GM23338 (cell line): ENCODE measurements around the gene IFNG-AS1. TPM values are rescaled to one million over a fixed set of nuclear protein-coding genes. Genes with fewer than 3 reads are reported as not detected.

ENCODE experiments used
- ATAC-seq: fragments of 200-7000 bp; cut with Tn5 transposase; 3 replicates; pipeline ENCODE4 v1.9.1; 2020
- DNase-seq: peaks from one replicate; pipeline ENCODE4 v3.0.0-alpha.2; 2015; ENCODE audit warnings: low spot score
- H2AFZ ChIP-seq: fragments of 200-600 bp; sonication (generic); 2 replicates; pipeline ENCODE4 v1.8.0; 2016; ENCODE audit warnings: antibody characterized with exemption, mild to moderate bottlenecking, moderate library complexity
- H3F3A ChIP-seq: fragments of 200-600 bp; sonication (generic); replicated peaks from 2 replicates; pipeline ENCODE4 v1.8.0; 2017; ENCODE audit warnings: antibody characterized with exemption, mixed run types, low read depth
- H3K27ac ChIP-seq: fragments of 200-600 bp; sonication (generic); 2 replicates; pipeline ENCODE4 v1.6.1; 2016; ENCODE audit warnings: low read depth
- H3K27me3 ChIP-seq: fragments of 200-600 bp; sonication (generic); 2 replicates; pipeline ENCODE4 v1.8.0; 2016; ENCODE audit warnings: mild to moderate bottlenecking, mixed run types, moderate library complexity; ENCODE audit not compliant: insufficient read depth
- H3K36me3 ChIP-seq: fragments of 200-600 bp; sonication (generic); 2 replicates; pipeline ENCODE4 v1.8.0; 2016; ENCODE audit warnings: mild to moderate bottlenecking; ENCODE audit not compliant: insufficient read depth
- H3K4me1 ChIP-seq: fragments of 200-600 bp; sonication (generic); 2 replicates; pipeline ENCODE4 v1.8.0; 2016; ENCODE audit warnings: mild to moderate bottlenecking, moderate library complexity; ENCODE audit not compliant: insufficient read depth
- H3K4me2 ChIP-seq: fragments of 200-600 bp; sonication (generic); 2 replicates; pipeline ENCODE4 v1.7.1; 2017; ENCODE audit warnings: mixed run types
- H3K4me3 ChIP-seq: fragments of 200-600 bp; sonication (generic); 2 replicates; pipeline ENCODE4 v1.6.1; 2016; ENCODE audit warnings: mixed run types
- H3K79me2 ChIP-seq: fragments of 200-600 bp; sonication (generic); replicated peaks from 2 replicates; pipeline ENCODE4 v1.8.0; 2017; ENCODE audit warnings: mild to moderate bottlenecking; ENCODE audit not compliant: insufficient read depth
- H3K9me2 ChIP-seq: fragments of 200-600 bp; sonication (generic); 2 replicates; pipeline ENCODE4 v1.8.0; 2017; ENCODE audit not compliant: insufficient read depth
- H4K20me1 ChIP-seq: fragments of 200-600 bp; sonication (generic); replicated peaks from 2 replicates; pipeline ENCODE4 v1.8.0; 2017; ENCODE audit warnings: mild to moderate bottlenecking; ENCODE audit not compliant: insufficient read depth
- H3K27ac Mint-ChIP-seq: 2 replicates; pipeline ENCODE4 v1.8.0; 2020; ENCODE audit warnings: inconsistent platforms, mild to moderate bottlenecking, moderate library complexity, mixed read lengths
- H3K27me3 Mint-ChIP-seq: 3 replicates; pipeline ENCODE4 v1.8.0; 2022; ENCODE audit warnings: low read depth, mild to moderate bottlenecking, moderate library complexity, mixed read lengths, inconsistent platforms; ENCODE audit not compliant: insufficient read depth, poor library complexity
- H3K36me3 Mint-ChIP-seq: 3 replicates; pipeline ENCODE4 v1.8.0; 2021; ENCODE audit warnings: low read depth, mild to moderate bottlenecking, inconsistent platforms, moderate library complexity, mixed read lengths
- H3K4me1 Mint-ChIP-seq: 3 replicates; pipeline ENCODE4 v1.8.0; 2020; ENCODE audit warnings: mild to moderate bottlenecking, inconsistent platforms, mixed read lengths
- H3K4me3 Mint-ChIP-seq: 3 replicates; pipeline ENCODE4 v1.8.0; 2021; ENCODE audit warnings: moderate library complexity, mild to moderate bottlenecking, inconsistent platforms, mixed read lengths
- H3K9me3 Mint-ChIP-seq: 3 replicates; pipeline ENCODE4 v1.8.0; 2020; ENCODE audit warnings: moderate library complexity, mild to moderate bottlenecking, inconsistent platforms, mixed read lengths
- CREB1 ChIP-seq: fragments of 250-450 bp; sonication (Bioruptor Pico); IDR thresholded peaks from 2 replicates; pipeline ENCODE4 v1.5.0; 2020; ENCODE audit warnings: low read depth, mild to moderate bottlenecking, moderate library complexity
- EZH2 ChIP-seq: fragments of 200-600 bp; sonication (generic); IDR thresholded peaks from one replicate; pipeline ENCODE4 v1.8.0; 2017; ENCODE audit warnings: antibody characterized with exemption, mild to moderate bottlenecking, low read depth; ENCODE audit not compliant: unreplicated experiment
- EZH2phosphoT487 ChIP-seq: fragments of 200-600 bp; sonication (generic); IDR thresholded peaks from one replicate; pipeline ENCODE4 v1.8.1; 2018; ENCODE audit warnings: antibody characterized with exemption; ENCODE audit not compliant: unreplicated experiment
- JUNB ChIP-seq: IDR thresholded peaks from one replicate; pipeline ENCODE4 v1.6.1; 2016; ENCODE audit warnings: antibody characterized with exemption; ENCODE audit not compliant: unreplicated experiment
- NANOG ChIP-seq: IDR thresholded peaks from 2 replicates; pipeline ENCODE4 v1.6.1; 2016; ENCODE audit warnings: antibody characterized with exemption, borderline replicate concordance
- POLR2AphosphoS5 ChIP-seq: IDR thresholded peaks from 2 replicates; pipeline ENCODE4 v1.6.1; 2016; ENCODE audit warnings: antibody characterized with exemption, low read depth
- STAT1 ChIP-seq: IDR thresholded peaks from one replicate; pipeline ENCODE4 v1.6.1; 2016; ENCODE audit warnings: antibody characterized with exemption; ENCODE audit not compliant: unreplicated experiment
- ZNF114 ChIP-seq: fragments of 250-450 bp; sonication (Bioruptor Pico); IDR thresholded peaks from 2 replicates; pipeline ENCODE4 v1.5.0; 2020; ENCODE audit warnings: mild to moderate bottlenecking, moderate library complexity
- ZNF331 ChIP-seq: fragments of 250-450 bp; sonication (Bioruptor Pico); IDR thresholded peaks from 2 replicates; pipeline ENCODE4 v1.5.0; 2020; ENCODE audit warnings: low read depth, mild to moderate bottlenecking, moderate library complexity
- polyA plus RNA-seq: library from polyadenylated mRNA; unstranded; fragments of >200 nt; fragmentation: Nextera tagmentation; extraction: Ambion mirVana; gene quantifications from 2 replicates; pipeline ENCODE4 v1.2.1, GENCODE V29; 2016
- total RNA-seq: library from RNA; depleted of rRNA; stranded (reverse); fragments of >200 nt; shearing (Covaris generic); gene quantifications from 2 replicates; pipeline ENCODE4 v1.2.3, GENCODE V29; 2014
- TF ChIP-seq, protein P1 (sequence below), 2 experiments: fragments of 200-600 bp in 1 of 2; sonication (generic) in 1 of 2; conservative IDR thresholded peaks; 2 replicates each; pipeline versions ENCODE4 v1.5.1 to v1.6.1; 2016 to 2017; ENCODE audit warnings: antibody characterized with exemption in 2 of 2, low read depth in 2 of 2, mild to moderate bottlenecking in 2 of 2, moderate library complexity in 1 of 2
- TF ChIP-seq, protein P2 (sequence below): IDR thresholded peaks from 2 replicates; pipeline ENCODE4 v1.6.1; 2016; ENCODE audit warnings: antibody characterized with exemption
- TF ChIP-seq, protein P3 (sequence below): fragments of 250-450 bp; sonication (Bioruptor Pico); IDR thresholded peaks from 2 replicates; pipeline ENCODE4 v1.5.0; 2020; ENCODE audit warnings: mild to moderate bottlenecking, moderate library complexity
- TF ChIP-seq, protein P4 (sequence below): IDR thresholded peaks from one replicate; pipeline ENCODE4 v1.6.1; 2018; ENCODE audit warnings: antibody characterized with exemption; ENCODE audit not compliant: unreplicated experiment

Gene IFNG-AS1
- total and polyA plus RNA-seq, 2 experiments from 2014 or later = not detected

DNA sequence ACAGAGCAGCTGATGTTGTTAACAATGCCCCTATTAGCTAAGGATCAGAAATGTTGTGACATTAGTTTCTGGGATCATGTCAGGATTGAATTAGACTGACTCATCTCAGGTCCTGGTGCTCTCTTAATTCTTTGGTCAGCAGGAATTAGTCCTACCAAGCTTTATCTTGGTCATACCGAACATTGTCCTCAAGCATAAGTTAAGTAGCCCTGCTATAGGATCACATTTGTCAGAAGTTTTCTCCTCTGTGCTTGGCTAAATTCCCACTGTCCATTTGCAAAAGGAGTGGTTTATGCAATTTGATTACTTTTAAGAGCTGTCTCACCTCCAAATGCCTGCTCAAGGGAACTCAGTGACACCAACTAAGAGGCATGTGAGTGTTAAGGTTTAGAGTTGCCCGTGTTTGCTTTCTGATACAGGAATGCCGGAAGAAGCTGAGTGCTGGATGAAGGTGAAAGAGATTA lies 48.4 kb upstream of the IFNG-AS1 start:
- no peak for DNase-seq
- Histone ChIP-seq H3K36me3 (no peaks in the 10 kb centered on the region), H3K9me2 (peaks cover 7% of the 10 kb centered on the region; the same call in 1 of the 2 replicates), H3K79me2 (no peaks in the 10 kb centered on the region), H3K4me2 (no peak overlapping the region), H3K4me1 (no peaks in the 10 kb centered on the region), H3K4me3 (no peak overlapping the region), H3K27ac (no peak overlapping the region), H3K27me3 (no peaks in the 10 kb centered on the region), H4K20me1 (no peaks in the 10 kb centered on the region), H2AFZ (peak overlapping the region; percentile 10), H3F3A (no peaks in the 10 kb centered on the region)
- H3K27me3 Mint-ChIP-seq = peaks cover 2% of the 10 kb centered on the region
- H3K4me3 Mint-ChIP-seq = no peak overlapping the region
- H3K9me3 Mint-ChIP-seq = no peaks in the 10 kb centered on the region
- TF ChIP-seq EZH2 (no peak), STAT1 (no peak), ZNF114 (CRISPR knock-in tag) (no peak), JUNB (no peak), POLR2AphosphoS5 (no peak), NANOG (no peak), ZNF331 (no peak), CREB1 (CRISPR knock-in tag) (no peak), EZH2phosphoT487 (no peak)
- TF ChIP-seq, protein P1, sequence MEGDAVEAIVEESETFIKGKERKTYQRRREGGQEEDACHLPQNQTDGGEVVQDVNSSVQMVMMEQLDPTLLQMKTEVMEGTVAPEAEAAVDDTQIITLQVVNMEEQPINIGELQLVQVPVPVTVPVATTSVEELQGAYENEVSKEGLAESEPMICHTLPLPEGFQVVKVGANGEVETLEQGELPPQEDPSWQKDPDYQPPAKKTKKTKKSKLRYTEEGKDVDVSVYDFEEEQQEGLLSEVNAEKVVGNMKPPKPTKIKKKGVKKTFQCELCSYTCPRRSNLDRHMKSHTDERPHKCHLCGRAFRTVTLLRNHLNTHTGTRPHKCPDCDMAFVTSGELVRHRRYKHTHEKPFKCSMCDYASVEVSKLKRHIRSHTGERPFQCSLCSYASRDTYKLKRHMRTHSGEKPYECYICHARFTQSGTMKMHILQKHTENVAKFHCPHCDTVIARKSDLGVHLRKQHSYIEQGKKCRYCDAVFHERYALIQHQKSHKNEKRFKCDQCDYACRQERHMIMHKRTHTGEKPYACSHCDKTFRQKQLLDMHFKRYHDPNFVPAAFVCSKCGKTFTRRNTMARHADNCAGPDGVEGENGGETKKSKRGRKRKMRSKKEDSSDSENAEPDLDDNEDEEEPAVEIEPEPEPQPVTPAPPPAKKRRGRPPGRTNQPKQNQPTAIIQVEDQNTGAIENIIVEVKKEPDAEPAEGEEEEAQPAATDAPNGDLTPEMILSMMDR (conservative IDR thresholded peaks at IDR 0.05; ENCODE audit: low read depth in 2 of 2) = no peak
- TF ChIP-seq, protein P2, sequence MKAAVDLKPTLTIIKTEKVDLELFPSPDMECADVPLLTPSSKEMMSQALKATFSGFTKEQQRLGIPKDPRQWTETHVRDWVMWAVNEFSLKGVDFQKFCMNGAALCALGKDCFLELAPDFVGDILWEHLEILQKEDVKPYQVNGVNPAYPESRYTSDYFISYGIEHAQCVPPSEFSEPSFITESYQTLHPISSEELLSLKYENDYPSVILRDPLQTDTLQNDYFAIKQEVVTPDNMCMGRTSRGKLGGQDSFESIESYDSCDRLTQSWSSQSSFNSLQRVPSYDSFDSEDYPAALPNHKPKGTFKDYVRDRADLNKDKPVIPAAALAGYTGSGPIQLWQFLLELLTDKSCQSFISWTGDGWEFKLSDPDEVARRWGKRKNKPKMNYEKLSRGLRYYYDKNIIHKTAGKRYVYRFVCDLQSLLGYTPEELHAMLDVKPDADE = no peak
- TF ChIP-seq, protein P3, sequence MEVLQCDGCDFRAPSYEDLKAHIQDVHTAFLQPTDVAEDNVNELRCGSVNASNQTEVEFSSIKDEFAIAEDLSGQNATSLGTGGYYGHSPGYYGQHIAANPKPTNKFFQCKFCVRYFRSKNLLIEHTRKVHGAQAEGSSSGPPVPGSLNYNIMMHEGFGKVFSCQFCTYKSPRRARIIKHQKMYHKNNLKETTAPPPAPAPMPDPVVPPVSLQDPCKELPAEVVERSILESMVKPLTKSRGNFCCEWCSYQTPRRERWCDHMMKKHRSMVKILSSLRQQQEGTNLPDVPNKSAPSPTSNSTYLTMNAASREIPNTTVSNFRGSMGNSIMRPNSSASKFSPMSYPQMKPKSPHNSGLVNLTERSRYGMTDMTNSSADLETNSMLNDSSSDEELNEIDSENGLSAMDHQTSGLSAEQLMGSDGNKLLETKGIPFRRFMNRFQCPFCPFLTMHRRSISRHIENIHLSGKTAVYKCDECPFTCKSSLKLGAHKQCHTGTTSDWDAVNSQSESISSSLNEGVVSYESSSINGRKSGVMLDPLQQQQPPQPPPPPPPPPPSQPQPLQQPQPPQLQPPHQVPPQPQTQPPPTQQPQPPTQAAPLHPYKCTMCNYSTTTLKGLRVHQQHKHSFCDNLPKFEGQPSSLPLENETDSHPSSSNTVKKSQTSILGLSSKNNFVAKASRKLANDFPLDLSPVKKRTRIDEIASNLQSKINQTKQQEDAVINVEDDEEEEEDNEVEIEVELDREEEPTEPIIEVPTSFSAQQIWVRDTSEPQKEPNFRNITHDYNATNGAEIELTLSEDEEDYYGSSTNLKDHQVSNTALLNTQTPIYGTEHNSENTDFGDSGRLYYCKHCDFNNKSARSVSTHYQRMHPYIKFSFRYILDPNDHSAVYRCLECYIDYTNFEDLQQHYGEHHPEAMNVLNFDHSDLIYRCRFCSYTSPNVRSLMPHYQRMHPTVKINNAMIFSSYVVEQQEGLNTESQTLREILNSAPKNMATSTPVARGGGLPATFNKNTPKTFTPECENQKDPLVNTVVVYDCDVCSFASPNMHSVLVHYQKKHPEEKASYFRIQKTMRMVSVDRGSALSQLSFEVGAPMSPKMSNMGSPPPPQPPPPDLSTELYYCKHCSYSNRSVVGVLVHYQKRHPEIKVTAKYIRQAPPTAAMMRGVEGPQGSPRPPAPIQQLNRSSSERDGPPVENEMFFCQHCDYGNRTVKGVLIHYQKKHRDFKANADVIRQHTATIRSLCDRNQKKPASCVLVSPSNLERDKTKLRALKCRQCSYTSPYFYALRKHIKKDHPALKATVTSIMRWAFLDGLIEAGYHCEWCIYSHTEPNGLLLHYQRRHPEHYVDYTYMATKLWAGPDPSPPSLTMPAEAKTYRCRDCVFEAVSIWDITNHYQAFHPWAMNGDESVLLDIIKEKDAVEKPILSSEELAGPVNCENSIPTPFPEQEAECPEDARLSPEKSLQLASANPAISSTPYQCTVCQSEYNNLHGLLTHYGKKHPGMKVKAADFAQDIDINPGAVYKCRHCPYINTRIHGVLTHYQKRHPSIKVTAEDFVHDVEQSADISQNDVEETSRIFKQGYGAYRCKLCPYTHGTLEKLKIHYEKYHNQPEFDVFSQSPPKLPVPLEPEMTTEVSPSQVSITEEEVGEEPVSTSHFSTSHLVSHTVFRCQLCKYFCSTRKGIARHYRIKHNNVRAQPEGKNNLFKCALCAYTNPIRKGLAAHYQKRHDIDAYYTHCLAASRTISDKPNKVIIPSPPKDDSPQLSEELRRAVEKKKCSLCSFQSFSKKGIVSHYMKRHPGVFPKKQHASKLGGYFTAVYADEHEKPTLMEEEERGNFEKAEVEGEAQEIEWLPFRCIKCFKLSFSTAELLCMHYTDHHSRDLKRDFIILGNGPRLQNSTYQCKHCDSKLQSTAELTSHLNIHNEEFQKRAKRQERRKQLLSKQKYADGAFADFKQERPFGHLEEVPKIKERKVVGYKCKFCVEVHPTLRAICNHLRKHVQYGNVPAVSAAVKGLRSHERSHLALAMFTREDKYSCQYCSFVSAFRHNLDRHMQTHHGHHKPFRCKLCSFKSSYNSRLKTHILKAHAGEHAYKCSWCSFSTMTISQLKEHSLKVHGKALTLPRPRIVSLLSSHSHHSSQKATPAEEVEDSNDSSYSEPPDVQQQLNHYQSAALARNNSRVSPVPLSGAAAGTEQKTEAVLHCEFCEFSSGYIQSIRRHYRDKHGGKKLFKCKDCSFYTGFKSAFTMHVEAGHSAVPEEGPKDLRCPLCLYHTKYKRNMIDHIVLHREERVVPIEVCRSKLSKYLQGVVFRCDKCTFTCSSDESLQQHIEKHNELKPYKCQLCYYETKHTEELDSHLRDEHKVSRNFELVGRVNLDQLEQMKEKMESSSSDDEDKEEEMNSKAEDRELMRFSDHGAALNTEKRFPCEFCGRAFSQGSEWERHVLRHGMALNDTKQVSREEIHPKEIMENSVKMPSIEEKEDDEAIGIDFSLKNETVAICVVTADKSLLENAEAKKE = no peak
- TF ChIP-seq, protein P4, sequence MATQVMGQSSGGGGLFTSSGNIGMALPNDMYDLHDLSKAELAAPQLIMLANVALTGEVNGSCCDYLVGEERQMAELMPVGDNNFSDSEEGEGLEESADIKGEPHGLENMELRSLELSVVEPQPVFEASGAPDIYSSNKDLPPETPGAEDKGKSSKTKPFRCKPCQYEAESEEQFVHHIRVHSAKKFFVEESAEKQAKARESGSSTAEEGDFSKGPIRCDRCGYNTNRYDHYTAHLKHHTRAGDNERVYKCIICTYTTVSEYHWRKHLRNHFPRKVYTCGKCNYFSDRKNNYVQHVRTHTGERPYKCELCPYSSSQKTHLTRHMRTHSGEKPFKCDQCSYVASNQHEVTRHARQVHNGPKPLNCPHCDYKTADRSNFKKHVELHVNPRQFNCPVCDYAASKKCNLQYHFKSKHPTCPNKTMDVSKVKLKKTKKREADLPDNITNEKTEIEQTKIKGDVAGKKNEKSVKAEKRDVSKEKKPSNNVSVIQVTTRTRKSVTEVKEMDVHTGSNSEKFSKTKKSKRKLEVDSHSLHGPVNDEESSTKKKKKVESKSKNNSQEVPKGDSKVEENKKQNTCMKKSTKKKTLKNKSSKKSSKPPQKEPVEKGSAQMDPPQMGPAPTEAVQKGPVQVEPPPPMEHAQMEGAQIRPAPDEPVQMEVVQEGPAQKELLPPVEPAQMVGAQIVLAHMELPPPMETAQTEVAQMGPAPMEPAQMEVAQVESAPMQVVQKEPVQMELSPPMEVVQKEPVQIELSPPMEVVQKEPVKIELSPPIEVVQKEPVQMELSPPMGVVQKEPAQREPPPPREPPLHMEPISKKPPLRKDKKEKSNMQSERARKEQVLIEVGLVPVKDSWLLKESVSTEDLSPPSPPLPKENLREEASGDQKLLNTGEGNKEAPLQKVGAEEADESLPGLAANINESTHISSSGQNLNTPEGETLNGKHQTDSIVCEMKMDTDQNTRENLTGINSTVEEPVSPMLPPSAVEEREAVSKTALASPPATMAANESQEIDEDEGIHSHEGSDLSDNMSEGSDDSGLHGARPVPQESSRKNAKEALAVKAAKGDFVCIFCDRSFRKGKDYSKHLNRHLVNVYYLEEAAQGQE = no peak
- no peak overlapping the region for H3K27ac Mint-ChIP-seq
- no peaks in the 10 kb centered on the region for H3K36me3 Mint-ChIP-seq
- H3K4me1 Mint-ChIP-seq = peaks cover 26% of the 10 kb centered on the region
- no peak for ATAC-seq
